NCI-H2029 treated with DMSO at 0.1 percent for 48 hours (cell line): Measurements from ENCODE around the gene GNGT2.

Source experiments
- DNase-seq: peaks from one replicate; lab custom pipeline; 2025; lab: John Stamatoyannopoulos, UW

GNGT2 gene

GRCh38 chr17:49229076-49229804 is 18.9 kb upstream of the GNGT2 start:
- DNase-seq: no peak

- no peak for DNase-seq
Measured at GRCh38 chr17:49227436-49228261, 17.3 kb upstream of the GNGT2 start.

- no peak for DNase-seq
Measured at GRCh38 chr17:49226771-49227435, 16.5 kb upstream of the GNGT2 start.

GRCh38 chr17:49225554-49226236 is 15.3 kb upstream of the GNGT2 start:
- no peak for DNase-seq

GRCh38 chr17:49224997-49225337 is 14.6 kb upstream of the GNGT2 start:
- DNase-seq: no peak

- no peak for DNase-seq
Measured at GRCh38 chr17:49224198-49224996, 14.0 kb upstream of the GNGT2 start.

- DNase-seq: no peak
Measured at GRCh38 chr17:49223517-49224197, 13.3 kb upstream of the GNGT2 start.

GRCh38 chr17:49223168-49223516 is 12.8 kb upstream of the GNGT2 start:
- no peak for DNase-seq

- no peak for DNase-seq
Measured at GRCh38 chr17:49219987-49220386, 9.6 kb upstream of the GNGT2 start.

- no peak for DNase-seq
Measured at GRCh38 chr17:49218941-49219913, 8.9 kb upstream of the GNGT2 start.

GRCh38 chr17:49217651-49218413 is 7.5 kb upstream of the GNGT2 start:
- DNase-seq: no peak

- no peak for DNase-seq
Measured at GRCh38 chr17:49216953-49217650, 6.7 kb upstream of the GNGT2 start.

GRCh38 chr17:49216482-49216881 is 6.1 kb upstream of the GNGT2 start:
- no peak for DNase-seq

- DNase-seq: no peak
Measured at GRCh38 chr17:49214676-49215360, 4.4 kb upstream of the GNGT2 start.

GRCh38 chr17:49213847-49214246 is 3.5 kb upstream of the GNGT2 start:
- no peak for DNase-seq

GRCh38 chr17:49213399-49213798 is 3.0 kb upstream of the GNGT2 start:
- no peak for DNase-seq

GRCh38 chr17:49209061-49209571 is 1.3 kb downstream of the GNGT2 start:
- no peak for DNase-seq

GRCh38 chr17:49204516-49204915 is 5.9 kb downstream of the GNGT2 start:
- no peak for DNase-seq
